ENCODE results near the gene MYBPC1. TPM values are rescaled to one million over a fixed set of nuclear protein-coding genes. Genes with fewer than 3 reads are reported as not detected.

Gene MYBPC1
- total RNA-seq, 1 donor from 2014 or later = not detected

GRCh38 chr12:101616027-101616494, 21.3 kb downstream of the MYBPC1 start:
- Histone ChIP-seq H3K4me1 (peaks cover 7% of the 10 kb centered on the region), H3K9me3 (no peaks in the 10 kb centered on the region), H3K4me3 (no peak overlapping the region), H3K36me3 (no peaks in the 10 kb centered on the region), H3K27me3 (no peaks in the 10 kb centered on the region), H3K27ac (no peak overlapping the region)
- intact Hi-C loops (cut with DNase I) = no loop called here
- DNase-seq (ENCODE audit: extremely low spot score in 2 of 2) = no peak
- no peak for TF ChIP-seq POLR2A (IDR thresholded peaks at IDR 0.05)
- no peak for TF ChIP-seq CTCF (IDR thresholded peaks at IDR 0.05)
- peak in 1 of 2 donors; percentile 59 for TF ChIP-seq POLR2AphosphoS5 (IDR thresholded peaks at IDR 0.05; ENCODE audit: insufficient read depth in 1 of 2, low read depth in 1 of 2)

GRCh38 chr12:101619026-101619786, 24.4 kb downstream of the MYBPC1 start:
- Histone ChIP-seq H3K4me3 (no peak overlapping the region), H3K36me3 (no peaks in the 10 kb centered on the region), H3K4me1 (peaks cover 7% of the 10 kb centered on the region), H3K27me3 (no peaks in the 10 kb centered on the region), H3K27ac (no peak overlapping the region), H3K9me3 (no peaks in the 10 kb centered on the region)
- DNase-seq (ENCODE audit: extremely low spot score in 2 of 2) = no peak
- intact Hi-C loops (cut with DNase I) = no loop called here
- TF ChIP-seq POLR2AphosphoS5 (IDR thresholded peaks at IDR 0.05; ENCODE audit: insufficient read depth in 1 of 2, low read depth in 1 of 2) = no peak
- TF ChIP-seq CTCF (IDR thresholded peaks at IDR 0.05) = no peak
- TF ChIP-seq POLR2A (IDR thresholded peaks at IDR 0.05) = no peak

GRCh38 chr12:101619858-101620761, 25.3 kb downstream of the MYBPC1 start:
- H3K4me3 ChIP-seq = no peak overlapping the region
- H3K27ac ChIP-seq = no peak overlapping the region
- no peak for DNase-seq (ENCODE audit: extremely low spot score in 2 of 2)
- intact Hi-C loops (cut with DNase I) = no loop called here
- H3K4me1 ChIP-seq = peaks cover 7% of the 10 kb centered on the region
- no peaks in the 10 kb centered on the region for H3K9me3 ChIP-seq
- no peaks in the 10 kb centered on the region for H3K27me3 ChIP-seq
- TF ChIP-seq POLR2AphosphoS5 (IDR thresholded peaks at IDR 0.05; ENCODE audit: insufficient read depth in 1 of 2, low read depth in 1 of 2) (no peak), CTCF (IDR thresholded peaks at IDR 0.05) (no peak), POLR2A (IDR thresholded peaks at IDR 0.05) (no peak)
- H3K36me3 ChIP-seq = no peaks in the 10 kb centered on the region

- intact Hi-C loops (cut with DNase I) = no loop called here
- Histone ChIP-seq H3K9me3 (no peaks in the 10 kb centered on the region), H3K27me3 (no peaks in the 10 kb centered on the region), H3K4me3 (no peak overlapping the region), H3K4me1 (peaks cover 3% of the 10 kb centered on the region), H3K36me3 (no peaks in the 10 kb centered on the region), H3K27ac (no peak overlapping the region)
- DNase-seq (ENCODE audit: extremely low spot score in 2 of 2) = no peak
- TF ChIP-seq CTCF (IDR thresholded peaks at IDR 0.05) (no peak), POLR2AphosphoS5 (IDR thresholded peaks at IDR 0.05; ENCODE audit: insufficient read depth in 1 of 2, low read depth in 1 of 2) (no peak), POLR2A (IDR thresholded peaks at IDR 0.05) (no peak)
These were observed 26.0 kb downstream of the MYBPC1 start for GRCh38 chr12:101620762-101621133.
